Measurements from ENCODE around the gene ZNF771. TPM values are rescaled to one million over a fixed set of nuclear protein-coding genes. Genes with fewer than 3 reads are reported as not detected.

ZNF771 gene
- total and polyA plus RNA-seq, 9 of the 15 experiments (the other 6 are each of a cell fraction or from before 2014, with no cell fraction given): 1.5 to 12.6 (median 4.4) TPM

DNA sequence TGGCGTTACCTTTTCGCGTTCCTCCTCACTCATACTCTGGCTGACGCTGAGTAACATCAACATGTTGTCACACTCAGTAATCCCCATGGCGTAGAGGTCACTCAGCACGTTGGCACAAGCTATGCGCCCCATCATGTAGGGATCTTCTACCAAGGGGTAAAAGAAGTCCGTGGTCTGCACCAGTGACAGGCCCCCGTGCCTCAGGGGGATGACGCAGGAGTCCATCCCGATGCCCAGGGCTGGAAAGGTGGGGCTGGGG, 37.7 kb downstream of the ZNF771 start:
- BruUV-seq (replicated peaks): no TSS peak
- Histone ChIP-seq H3K9me3 (replicated peaks; ENCODE audit: control insufficient read depth, insufficient read depth, low read depth, low read length) (no peaks in the 10 kb centered on the region), H2AFZ (ENCODE audit: low read depth, low read length) (peak overlapping the region; percentile 65), H3K4me1 (replicated peaks in 1 of 2; ENCODE audit: control insufficient read depth in 2 of 2, insufficient read depth in 2 of 2, low read length in 2 of 2) (peaks cover 6 to 13% of the 10 kb centered on the region in 2 experiments; a peak in 3 of 5 replicates), H3K27ac (ENCODE audit: extremely low read depth, low read depth, low read length) (peak overlapping the region; percentile 96), H3K4me2 (ENCODE audit: insufficient read depth, low read length) (peak overlapping the region; percentile 100), H4K20me1 (replicated peaks; ENCODE audit: control insufficient read depth, insufficient read depth, low read length) (0 out of 2 replicates have a peak, but pooled peaks cover 7% of the 10 kb centered on the region), H3K9me1 (ENCODE audit: control insufficient read depth, insufficient read depth, low read length) (no peaks in the 10 kb centered on the region), H3K9ac (ENCODE audit: insufficient read depth in 1 of 2, low read depth in 2 of 2, low read length in 2 of 2) (peak overlapping the region; percentile 93 to 97), H3K27me3 (ENCODE audit: control insufficient read depth in 2 of 2, insufficient read depth in 2 of 2, low read length in 2 of 2) (no peaks in the 10 kb centered on the region), H3K4me3 (peak overlapping the region; percentile 82), H3K79me2 (ENCODE audit: control insufficient read depth, insufficient read depth, low read length) (peaks cover 33% of the 10 kb centered on the region), H3K36me3 (ENCODE audit: control insufficient read depth, insufficient read depth, low read length) (peaks cover 23% of the 10 kb centered on the region)
- WGBS (ENCODE audit: insufficient coverage, low coverage, missing lambda C conversion rate): 0% methylated on average over 11 of the region's 11 CpGs
- intact Hi-C loops (cut with micrococcal nuclease): loop anchor here (1.0 to 2.0 kb wide), 2 partner anchors 15 to 82 kb away; partner anchors contain the start of genes DCTPP1 and ZNF768
- in situ Hi-C loops (cut with MboI): no loop called here
- FAIRE-seq (peak; percentile 61), DNase-seq (ENCODE audit: extremely low read depth in 1 of 4, low spot score in 3 of 4) (no peak), ATAC-seq (no peak)
- ChIA-PET CTCF (ENCODE audit: low intra/inter-chr PET ratio) (interaction anchor here (1.0 kb wide), 1 partner anchor 184 kb away, joined by 3 read pairs; no protein-coding TSS in a partner anchor), POLR2A (interaction anchor here (0.5 to 2.7 kb wide), 14 partner anchors 9 to 215 kb away, joined by 3 to 16 read pairs (median 3); partner anchors contain the start of genes DCTPP1 and FBRS)
- TF ChIP-seq ZNF436 (CRISPR knock-in tag; IDR thresholded peaks at IDR 0.05): no peak
- no peak for TF ChIP-seq RFX5 (IDR thresholded peaks at IDR 0.05; ENCODE audit: low read depth, low read length)
- TF ChIP-seq NR1H2 (CRISPR knock-in tag; IDR thresholded peaks at IDR 0.05): 0 out of 2 replicates have a peak, but pooled peaks have one; percentile 30
- no peak for TF ChIP-seq SIX5 (IDR thresholded peaks at IDR 0.05; ENCODE audit: borderline replicate concordance in 1 of 2, insufficient read depth in 1 of 2, low read depth in 1 of 2, low read length in 2 of 2)
- TF ChIP-seq MYNN (IDR thresholded peaks at IDR 0.05): no peak
- TF ChIP-seq MYNN (CRISPR knock-in tag; IDR thresholded peaks at IDR 0.05): no peak
- no peak for TF ChIP-seq SMARCB1 (IDR thresholded peaks at IDR 0.05; ENCODE audit: insufficient read length, low read depth)
- 0 out of 2 replicates have a peak, but pooled peaks have one; percentile 22 for TF ChIP-seq BRD4 (IDR thresholded peaks at IDR 0.05)
- TF ChIP-seq ZC3H4 (CRISPR knock-in tag; IDR thresholded peaks at IDR 0.05; ENCODE audit: borderline replicate concordance): 0 out of 2 replicates have a peak, but pooled peaks have one; percentile 8
- TF ChIP-seq ZNF143 (CRISPR knock-in tag; IDR thresholded peaks at IDR 0.05): peak; percentile 7; the same call in 1 of the 2 replicates
- TF ChIP-seq, protein P1, sequence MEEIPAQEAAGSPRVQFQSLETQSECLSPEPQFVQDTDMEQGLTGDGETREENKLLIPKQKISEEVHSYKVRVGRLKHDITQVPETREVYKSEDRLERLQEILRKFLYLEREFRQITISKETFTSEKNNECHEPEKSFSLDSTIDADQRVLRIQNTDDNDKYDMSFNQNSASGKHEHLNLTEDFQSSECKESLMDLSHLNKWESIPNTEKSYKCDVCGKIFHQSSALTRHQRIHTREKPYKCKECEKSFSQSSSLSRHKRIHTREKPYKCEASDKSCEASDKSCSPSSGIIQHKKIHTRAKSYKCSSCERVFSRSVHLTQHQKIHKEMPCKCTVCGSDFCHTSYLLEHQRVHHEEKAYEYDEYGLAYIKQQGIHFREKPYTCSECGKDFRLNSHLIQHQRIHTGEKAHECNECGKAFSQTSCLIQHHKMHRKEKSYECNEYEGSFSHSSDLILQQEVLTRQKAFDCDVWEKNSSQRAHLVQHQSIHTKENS (CRISPR knock-in tag; IDR thresholded peaks at IDR 0.05): no peak
- TF ChIP-seq ZNF695 (CRISPR knock-in tag; IDR thresholded peaks at IDR 0.05): no peak
- TF ChIP-seq, protein P2, sequence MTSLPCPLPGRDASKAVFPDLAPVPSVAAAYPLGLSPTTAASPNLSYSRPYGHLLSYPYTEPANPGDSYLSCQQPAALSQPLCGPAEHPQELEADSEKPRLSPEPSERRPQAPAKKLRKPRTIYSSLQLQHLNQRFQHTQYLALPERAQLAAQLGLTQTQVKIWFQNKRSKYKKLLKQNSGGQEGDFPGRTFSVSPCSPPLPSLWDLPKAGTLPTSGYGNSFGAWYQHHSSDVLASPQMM (CRISPR knock-in tag; IDR thresholded peaks at IDR 0.05): no peak
- no peak for TF ChIP-seq ZBED1 (IDR thresholded peaks at IDR 0.05)
- no peak for TF ChIP-seq PYGO2 (tag; IDR thresholded peaks at IDR 0.05)
- TF ChIP-seq ZFP36 (IDR thresholded peaks at IDR 0.05; ENCODE audit: low read depth, low read length, partially characterized antibody): no peak
- no peak for TF ChIP-seq WHSC1 (IDR thresholded peaks at IDR 0.05; ENCODE audit: low read length)
- no peak for TF ChIP-seq KDM1A (IDR thresholded peaks at IDR 0.05)
- no peak for TF ChIP-seq MEIS2 (IDR thresholded peaks at IDR 0.05; ENCODE audit: partially characterized antibody)
- peak; percentile 81; the same call in 1 of the 2 replicates for TF ChIP-seq HDGF (IDR thresholded peaks at IDR 0.05)
- TF ChIP-seq ETV5 (CRISPR knock-in tag; IDR thresholded peaks at IDR 0.05; ENCODE audit: low read depth): 0 out of 2 replicates have a peak, but pooled peaks have one; percentile 2
- TF ChIP-seq FOXA3 (CRISPR knock-in tag; conservative IDR thresholded peaks at IDR 0.05 in 1 of 2, IDR thresholded peaks at IDR 0.05 in 1 of 2): 0 out of 4 replicates have a peak, but pooled peaks of 1 of the 2 experiments have one; percentile 18
- TF ChIP-seq, protein P3, sequence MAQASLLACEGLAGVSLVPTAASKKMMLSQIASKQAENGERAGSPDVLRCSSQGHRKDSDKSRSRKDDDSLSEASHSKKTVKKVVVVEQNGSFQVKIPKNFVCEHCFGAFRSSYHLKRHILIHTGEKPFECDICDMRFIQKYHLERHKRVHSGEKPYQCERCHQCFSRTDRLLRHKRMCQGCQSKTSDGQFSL (CRISPR knock-in tag; IDR thresholded peaks at IDR 0.05): 0 out of 2 replicates have a peak, but pooled peaks have one; percentile 9
- TF ChIP-seq, protein P3 (tag; IDR thresholded peaks at IDR 0.05): no peak

Measured in K562 (cell line).